Stimulated activated CD8-positive, alpha-beta memory T cell treated with anti-CD3 and anti-CD28 coated beads, Interleukin-15, amount 100 ng/mL, for 1 hour (primary cell): ENCODE data around the gene SNRNP35.
"Not testable (repeated sequence)": the region's sequence is repeated elsewhere in the genome, so short reads cannot be mapped to it uniquely, and the experiment has no call there.

ENCODE experiments used
- DNase-seq: peaks from one replicate; pipeline ENCODE4 v3.0.0-alpha.2; 2020; ENCODE audit warnings: low read depth

SNRNP35 gene

DNA sequence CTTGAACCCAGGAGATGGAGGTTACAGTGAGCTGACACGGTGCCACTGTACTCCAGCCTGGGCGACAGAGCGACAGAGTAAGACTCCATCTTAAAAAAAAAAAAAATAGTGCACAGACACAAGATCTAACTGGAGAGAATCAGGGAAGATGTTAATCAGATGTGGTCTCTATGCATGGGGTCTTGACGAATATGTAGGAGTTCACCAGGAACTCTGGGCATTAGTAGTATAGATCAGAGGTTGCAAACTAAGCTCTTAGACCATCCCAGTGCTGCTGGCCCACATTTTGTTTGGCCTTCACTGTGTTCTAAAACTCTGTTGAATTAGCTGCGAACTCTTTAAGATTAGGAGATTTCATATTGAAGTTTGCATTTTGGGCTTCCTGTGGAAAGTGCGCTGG lies 31.6 kb downstream of the SNRNP35 start:
- DNase-seq = no peak

DNA sequence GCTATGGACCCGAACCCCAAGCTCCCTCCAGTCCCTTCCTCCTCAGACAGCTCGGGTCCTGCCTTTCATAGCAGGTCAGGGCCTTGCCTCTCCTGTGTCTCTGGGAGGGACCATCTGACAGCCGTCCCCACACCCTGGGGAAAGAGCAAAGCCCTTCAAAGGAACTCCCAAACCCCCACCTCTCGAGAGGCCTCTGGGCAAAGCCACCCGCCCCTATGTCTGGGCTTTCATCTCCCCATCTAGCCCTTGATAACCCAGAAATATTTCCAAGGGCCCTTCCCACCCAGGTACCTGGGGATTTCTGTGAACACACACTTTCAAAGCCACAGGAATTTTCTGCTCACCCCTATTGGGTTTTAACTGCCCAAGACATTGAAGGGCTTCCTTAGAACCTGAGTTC lies 32.1 kb downstream of the SNRNP35 start:
- DNase-seq = no peak

- DNase-seq = no peak
Observed at GRCh38 chr12:123491056-123491455, 33.1 kb downstream of the SNRNP35 start.

DNA sequence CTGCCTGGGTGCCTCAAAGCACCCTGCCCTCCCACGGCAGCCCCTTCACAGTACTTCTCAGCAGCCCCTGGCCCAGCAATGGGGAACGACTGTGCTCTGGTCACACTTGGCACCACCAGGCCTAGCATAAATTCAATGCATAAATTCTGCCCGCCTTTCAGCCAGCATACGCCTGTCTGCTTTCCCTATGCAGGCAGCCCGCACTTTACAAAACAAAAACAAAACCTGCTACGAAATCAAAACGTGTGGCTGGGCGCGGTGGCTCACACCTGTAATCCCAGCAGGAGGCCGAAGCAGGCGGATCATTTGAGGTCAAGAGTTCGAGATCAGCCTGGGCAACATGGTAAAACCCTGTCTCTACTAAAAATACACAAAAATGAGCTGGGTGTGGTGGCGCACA lies 33.5 kb downstream of the SNRNP35 start:
- no peak for DNase-seq

DNA sequence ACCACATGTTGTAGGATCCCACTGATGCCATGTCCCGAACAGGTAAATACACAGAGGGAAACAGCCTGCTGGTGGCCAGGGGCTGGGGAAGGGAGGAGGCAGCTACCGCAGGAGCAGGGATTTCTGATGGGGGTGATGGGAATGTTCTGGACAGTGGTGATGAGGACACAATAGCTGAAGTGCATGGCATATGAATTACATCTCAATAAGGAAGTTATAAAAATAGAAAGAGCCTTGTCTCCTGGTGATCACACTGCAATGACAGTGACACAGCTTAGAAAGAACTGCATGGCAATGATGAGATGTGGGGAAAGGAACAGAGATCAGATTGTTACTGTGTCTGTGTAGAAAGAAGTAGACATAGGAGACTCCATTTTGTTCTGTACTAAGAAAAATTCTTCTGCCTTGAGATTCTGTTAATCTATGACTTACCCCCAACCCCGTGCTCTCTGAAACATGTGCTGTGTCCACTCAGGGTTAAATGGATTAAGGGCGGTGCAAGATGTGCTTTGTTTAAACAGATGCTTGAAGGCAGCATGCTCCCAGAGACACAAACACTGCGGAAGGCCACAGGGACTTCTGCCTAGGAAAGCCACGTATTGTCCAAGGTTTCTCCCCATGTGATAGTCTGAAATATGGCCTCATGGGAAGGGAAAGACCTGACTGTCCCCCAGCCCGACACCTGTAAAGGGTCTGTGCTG lies 34.5 kb downstream of the SNRNP35 start:
- not testable (repeated sequence) for DNase-seq

- no peak for DNase-seq
Observed at GRCh38 chr12:123494124-123494851, 36.3 kb downstream of the SNRNP35 start.

GRCh38 chr12:123497065-123497464 lies 39.1 kb downstream of the SNRNP35 start:
- DNase-seq = no peak

GRCh38 chr12:123498126-123498825 lies 40.3 kb downstream of the SNRNP35 start:
- no peak for DNase-seq

DNA sequence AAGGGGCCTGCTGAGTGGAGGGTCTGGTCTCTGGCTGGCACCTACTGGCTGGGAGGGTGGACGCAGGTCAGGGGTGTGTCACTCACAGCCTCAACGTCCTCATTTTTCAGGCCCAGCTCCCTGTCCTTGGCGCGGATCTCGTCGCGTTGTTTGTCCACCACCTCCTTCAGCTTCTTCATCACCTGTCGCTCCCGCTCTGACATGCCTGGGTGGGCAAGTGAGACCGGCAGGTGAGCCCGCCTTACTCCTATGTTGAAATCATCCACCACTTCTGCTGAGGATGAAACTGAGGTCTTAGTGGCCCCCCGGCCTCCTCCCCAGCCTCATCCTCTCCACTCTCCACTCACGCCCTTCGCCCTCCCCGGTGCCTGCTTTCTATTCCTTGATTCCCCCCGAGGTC lies 41.4 kb downstream of the SNRNP35 start:
- DNase-seq = no peak

GRCh38 chr12:123502163-123502704 lies 44.3 kb downstream of the SNRNP35 start:
- no peak for DNase-seq

DNA sequence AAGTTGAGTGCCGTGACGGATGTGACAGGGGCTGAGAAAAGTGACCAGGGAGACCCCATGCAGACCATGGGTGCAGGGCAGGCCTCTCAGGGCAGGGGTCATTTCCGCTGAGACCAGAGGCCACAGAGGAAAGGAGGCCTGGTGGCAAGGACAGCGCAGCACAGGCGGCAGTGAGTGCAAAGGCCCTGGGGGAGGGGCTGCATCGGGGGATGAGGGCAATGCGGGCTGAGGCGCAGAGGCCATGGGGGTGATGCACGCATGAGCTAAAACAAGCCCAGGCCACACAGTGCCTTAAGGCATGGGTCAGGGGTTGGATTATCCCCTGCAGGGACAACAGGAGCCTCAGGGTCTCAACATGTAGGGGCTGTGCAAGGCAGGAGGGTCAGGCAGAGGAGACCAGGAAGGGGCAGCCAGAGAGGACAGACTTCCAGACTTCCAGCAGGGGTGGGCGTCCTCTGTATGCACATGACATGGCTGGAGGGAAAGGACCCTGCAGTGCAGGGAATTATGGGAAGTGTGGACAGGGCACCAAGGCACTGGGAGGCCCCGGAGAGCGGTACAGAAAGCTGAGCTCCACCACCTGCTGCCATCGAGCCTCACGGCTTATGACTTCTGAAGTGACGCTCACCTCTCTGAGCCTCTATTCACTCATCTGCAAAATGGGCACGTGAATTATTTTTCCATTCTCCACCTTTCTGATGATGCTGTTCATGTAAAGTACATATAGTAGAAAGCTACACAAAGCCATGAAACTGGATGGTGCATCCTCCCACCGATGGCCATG lies 48.3 kb downstream of the SNRNP35 start:
- no peak for DNase-seq

- DNase-seq = no peak
Observed at GRCh38 chr12:123506843-123507236, 48.9 kb downstream of the SNRNP35 start.

- DNase-seq = no peak
Observed at GRCh38 chr12:123512838-123513665, 55.1 kb downstream of the SNRNP35 start.

- no peak for DNase-seq
Observed at GRCh38 chr12:123513805-123514204, 55.9 kb downstream of the SNRNP35 start.

GRCh38 chr12:123514582-123515221 lies 56.8 kb downstream of the SNRNP35 start:
- DNase-seq = not testable (repeated sequence)

- no peak for DNase-seq
Observed at GRCh38 chr12:123516216-123516780, 58.4 kb downstream of the SNRNP35 start.
